Muscle of leg (tissue), 11 donors: ENCODE data around the gene PHACTR3. TPM values are rescaled to one million over a fixed set of nuclear protein-coding genes. Genes with fewer than 3 reads are reported as not detected.

Experiments
- DNase-seq: peaks from one replicate; pipeline ENCODE4 v3.0.0; 2013
- H3K27ac ChIP-seq: one replicate; pipeline ENCODE4 v1.5.1; 2013; ENCODE audit warnings: mild to moderate bottlenecking, low read length, control low read depth
- H3K27me3 ChIP-seq: one replicate; pipeline ENCODE4 v1.6.1; 2013; ENCODE audit warnings: low read length; ENCODE audit not compliant: control insufficient read depth, insufficient read depth
- H3K36me3 ChIP-seq: one replicate; pipeline ENCODE4 v1.6.1; 2013; ENCODE audit warnings: low read length; ENCODE audit not compliant: control insufficient read depth, insufficient read depth
- H3K4me1 ChIP-seq: one replicate; pipeline ENCODE4 v1.6.1; 2013; ENCODE audit warnings: low read length; ENCODE audit not compliant: control insufficient read depth, insufficient read depth
- H3K4me3 ChIP-seq: one replicate; pipeline ENCODE4 v1.5.1; 2013; ENCODE audit warnings: low read length, control low read depth
- H3K9me3 ChIP-seq: replicated peaks from 2 replicates; pipeline ENCODE4 v1.6.1; 2013; ENCODE audit warnings: low read depth, low read length; ENCODE audit not compliant: control insufficient read depth
- WGBS: methylation state at CpG from one replicate; pipeline ENCODE4 v1.1.5; 2013; ENCODE audit warnings: missing lambda C conversion rate; ENCODE audit not compliant: insufficient coverage; 5-methylcytosine and 5-hydroxymethylcytosine counted together
- polyA plus RNA-seq, 8 donors: library from polyadenylated mRNA; unstranded; fragments of 120-200 nt; gene quantifications; one replicate each; pipeline versions ENCODE4 v1.2.1 to v1.2.3, GENCODE V29; 2013; ENCODE audit warnings: inconsistent platforms in 1 of 8, low replicate concordance in 1 of 8; ENCODE audit not compliant: insufficient read length in 8 of 8, insufficient read depth in 1 of 8
- total RNA-seq: library from RNA; stranded (reverse); fragments of 120-200 nt; gene quantifications from one replicate; pipeline ENCODE4 v1.2.4, GENCODE V29; 2013

PHACTR3 gene
- total and polyA plus RNA-seq, 9 donors, result 4.7 to 17.0 (median 9.9) TPM

GRCh38 chr20:59670786-59671492 is 66.6 kb downstream of the PHACTR3 start:
- WGBS, result 72% methylated on average over 6 of the region's 9 CpGs
- no peak for DNase-seq
- Histone ChIP-seq H3K36me3 (no peaks in the 10 kb centered on the region), H3K9me3 (no peaks in the 10 kb centered on the region), H3K4me1 (no peaks in the 10 kb centered on the region), H3K4me3 (no peak overlapping the region), H3K27me3 (peaks cover 2% of the 10 kb centered on the region), H3K27ac (no peak overlapping the region)

- 91% methylated on average over 13 of the region's 16 CpGs for WGBS
- Histone ChIP-seq H3K27me3 (peaks cover 2% of the 10 kb centered on the region), H3K9me3 (no peaks in the 10 kb centered on the region), H3K4me1 (no peaks in the 10 kb centered on the region), H3K4me3 (no peak overlapping the region), H3K27ac (no peak overlapping the region), H3K36me3 (no peaks in the 10 kb centered on the region)
- no peak for DNase-seq
Observed at GRCh38 chr20:59671661-59672471, 67.5 kb downstream of the PHACTR3 start.

- H3K4me1 ChIP-seq, result no peaks in the 10 kb centered on the region
- H3K9me3 ChIP-seq, result no peaks in the 10 kb centered on the region
- DNase-seq, result no peak
- H3K36me3 ChIP-seq, result no peaks in the 10 kb centered on the region
- H3K27ac ChIP-seq, result no peak overlapping the region
- WGBS, result 92% methylated on average over 2 of the region's 9 CpGs
- H3K4me3 ChIP-seq, result no peak overlapping the region
- peaks cover 2% of the 10 kb centered on the region for H3K27me3 ChIP-seq
Observed at GRCh38 chr20:59672576-59672975, 68.2 kb downstream of the PHACTR3 start.

- Histone ChIP-seq H3K4me1 (no peaks in the 10 kb centered on the region), H3K9me3 (no peaks in the 10 kb centered on the region), H3K36me3 (no peaks in the 10 kb centered on the region), H3K27ac (no peak overlapping the region), H3K27me3 (peaks cover 4% of the 10 kb centered on the region), H3K4me3 (no peak overlapping the region)
- 79% methylated on average over 15 of the region's 16 CpGs for WGBS
- no peak for DNase-seq
Observed at GRCh38 chr20:59673288-59673997, 69.1 kb downstream of the PHACTR3 start.

GRCh38 chr20:59673998-59674445 is 69.7 kb downstream of the PHACTR3 start:
- 55% methylated on average over 10 of the region's 10 CpGs for WGBS
- Histone ChIP-seq H3K4me1 (no peaks in the 10 kb centered on the region), H3K4me3 (no peak overlapping the region), H3K36me3 (no peaks in the 10 kb centered on the region), H3K27me3 (peaks cover 3% of the 10 kb centered on the region), H3K27ac (no peak overlapping the region), H3K9me3 (no peaks in the 10 kb centered on the region)
- no peak for DNase-seq

GRCh38 chr20:59676126-59676850 is 71.9 kb downstream of the PHACTR3 start:
- H3K36me3 ChIP-seq, result no peaks in the 10 kb centered on the region
- no peak for DNase-seq
- no peaks in the 10 kb centered on the region for H3K9me3 ChIP-seq
- H3K4me1 ChIP-seq, result no peaks in the 10 kb centered on the region
- no peak overlapping the region for H3K4me3 ChIP-seq
- WGBS, result 46% methylated on average over 7 of the region's 11 CpGs
- H3K27me3 ChIP-seq, result peaks cover 2% of the 10 kb centered on the region
- H3K27ac ChIP-seq, result no peak overlapping the region

- WGBS, result 40% methylated on average over 1 of the region's 4 CpGs
Observed at GRCh38 chr20:59676851-59677182, 72.5 kb downstream of the PHACTR3 start.

GRCh38 chr20:59677586-59677985 is 73.2 kb downstream of the PHACTR3 start:
- Histone ChIP-seq H3K27me3 (peaks cover 2% of the 10 kb centered on the region), H3K9me3 (no peaks in the 10 kb centered on the region), H3K4me1 (no peaks in the 10 kb centered on the region), H3K27ac (no peak overlapping the region), H3K4me3 (no peak overlapping the region), H3K36me3 (no peaks in the 10 kb centered on the region)
- no peak for DNase-seq
- WGBS, result 70% methylated on average over 2 of the region's 6 CpGs

More at GRCh38 chr20:59676851-59677182, 72.5 kb downstream of the PHACTR3 start:
- no peaks in the 10 kb centered on the region for H3K4me1 ChIP-seq
- no peak overlapping the region for H3K27ac ChIP-seq
- DNase-seq, result no peak
- no peaks in the 10 kb centered on the region for H3K9me3 ChIP-seq
- H3K36me3 ChIP-seq, result no peaks in the 10 kb centered on the region
- H3K4me3 ChIP-seq, result no peak overlapping the region
- H3K27me3 ChIP-seq, result peaks cover 2% of the 10 kb centered on the region

- H3K27ac ChIP-seq, result no peak overlapping the region
- H3K4me1 ChIP-seq, result no peaks in the 10 kb centered on the region
- H3K9me3 ChIP-seq, result no peaks in the 10 kb centered on the region
- H3K36me3 ChIP-seq, result no peaks in the 10 kb centered on the region
- DNase-seq, result peak; percentile 78
- peaks cover 2% of the 10 kb centered on the region for H3K27me3 ChIP-seq
- WGBS, result no CpG with 5 or more reads among the region's 9 CpGs
- H3K4me3 ChIP-seq, result no peak overlapping the region
Observed at GRCh38 chr20:59678288-59678687, 73.9 kb downstream of the PHACTR3 start.
